Activated CD4-positive, alpha-beta T cell treated with anti-CD3 and anti-CD28 coated beads, Interleukin-2, amount 50 U/mL, for 24 hours (primary cell): Measurements from ENCODE around the gene UBA1.

Experiments
- DNase-seq, 2 donors: peaks; one replicate each; pipeline ENCODE4 v3.0.0-alpha.2; 2020; ENCODE audit warnings: low read depth in 1 of 2, low spot score in 1 of 2

The UBA1 gene

DNA sequence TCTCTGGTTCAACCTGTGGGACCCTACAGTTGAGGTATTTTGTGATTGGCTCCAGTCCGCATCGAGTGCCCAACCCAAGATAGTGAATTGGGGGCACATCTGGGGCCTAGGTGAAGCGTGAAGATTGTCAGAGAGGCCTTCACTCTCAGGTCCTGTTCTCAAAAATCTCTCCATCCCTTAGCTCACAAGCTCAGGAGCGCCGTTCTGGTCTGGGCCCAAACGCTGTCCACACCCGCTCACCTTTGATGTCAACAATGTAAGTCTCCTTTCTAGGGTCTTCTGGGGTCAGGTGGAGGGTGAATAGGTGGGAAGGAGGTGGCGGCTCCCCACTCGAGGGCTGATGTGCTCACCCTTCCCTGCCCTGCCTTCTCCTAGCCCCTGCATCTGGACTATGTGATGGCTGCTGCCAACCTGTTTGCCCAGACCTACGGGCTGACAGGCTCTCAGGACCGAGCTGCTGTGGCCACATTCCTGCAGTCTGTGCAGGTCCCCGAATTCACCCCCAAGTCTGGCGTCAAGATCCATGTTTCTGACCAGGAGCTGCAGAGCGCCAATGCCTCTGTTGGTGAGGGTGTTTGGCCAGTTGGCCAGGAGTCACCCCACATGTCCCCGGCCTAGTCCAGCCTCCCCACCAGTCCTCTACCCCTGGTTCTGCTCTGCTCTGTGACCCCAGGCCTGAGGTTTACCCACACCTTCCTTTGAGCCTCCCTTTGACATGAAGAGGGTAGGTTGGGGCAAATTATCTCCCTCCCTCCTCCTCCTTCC lies 17.2 kb downstream of the UBA1 start:
- DNase-seq, result no peak

DNA sequence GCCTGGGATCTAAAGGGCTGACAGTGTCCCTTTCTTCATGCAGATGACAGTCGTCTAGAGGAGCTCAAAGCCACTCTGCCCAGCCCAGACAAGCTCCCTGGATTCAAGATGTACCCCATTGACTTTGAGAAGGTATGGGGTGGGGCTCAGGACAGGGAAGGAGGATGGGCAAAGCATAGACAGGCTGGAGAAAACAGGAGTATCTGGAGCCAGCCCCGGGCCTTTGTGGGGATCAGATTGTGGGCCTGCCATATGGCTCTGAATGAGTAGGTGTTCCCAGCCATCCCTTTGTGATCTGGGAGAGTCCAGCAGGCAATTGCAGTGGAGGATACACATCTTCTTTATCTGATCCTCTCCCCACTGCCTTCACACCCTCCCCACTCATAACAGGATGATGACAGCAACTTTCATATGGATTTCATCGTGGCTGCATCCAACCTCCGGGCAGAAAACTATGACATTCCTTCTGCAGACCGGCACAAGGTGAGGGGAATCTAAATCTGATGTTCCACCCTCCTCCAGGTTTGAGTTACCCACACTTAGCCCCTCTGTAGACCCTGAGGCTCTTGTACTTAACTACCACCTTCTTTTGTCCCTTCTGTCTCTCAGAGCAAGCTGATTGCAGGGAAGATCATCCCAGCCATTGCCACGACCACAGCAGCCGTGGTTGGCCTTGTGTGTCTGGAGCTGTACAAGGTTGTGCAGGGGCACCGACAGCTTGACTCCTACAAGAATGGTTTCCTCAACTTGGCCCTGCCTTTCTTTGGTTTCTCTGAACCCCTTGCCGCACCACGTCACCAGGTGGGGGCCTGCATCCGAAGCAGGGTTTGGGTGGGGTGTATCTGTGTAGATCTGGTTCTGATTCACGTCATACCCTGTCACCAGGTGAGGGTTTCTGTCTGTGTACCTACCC lies 19.0 kb downstream of the UBA1 start:
- DNase-seq, result no peak

- DNase-seq, result no peak
These were observed 20.9 kb downstream of the UBA1 start for GRCh38 chrX:47214435-47215077.

DNA sequence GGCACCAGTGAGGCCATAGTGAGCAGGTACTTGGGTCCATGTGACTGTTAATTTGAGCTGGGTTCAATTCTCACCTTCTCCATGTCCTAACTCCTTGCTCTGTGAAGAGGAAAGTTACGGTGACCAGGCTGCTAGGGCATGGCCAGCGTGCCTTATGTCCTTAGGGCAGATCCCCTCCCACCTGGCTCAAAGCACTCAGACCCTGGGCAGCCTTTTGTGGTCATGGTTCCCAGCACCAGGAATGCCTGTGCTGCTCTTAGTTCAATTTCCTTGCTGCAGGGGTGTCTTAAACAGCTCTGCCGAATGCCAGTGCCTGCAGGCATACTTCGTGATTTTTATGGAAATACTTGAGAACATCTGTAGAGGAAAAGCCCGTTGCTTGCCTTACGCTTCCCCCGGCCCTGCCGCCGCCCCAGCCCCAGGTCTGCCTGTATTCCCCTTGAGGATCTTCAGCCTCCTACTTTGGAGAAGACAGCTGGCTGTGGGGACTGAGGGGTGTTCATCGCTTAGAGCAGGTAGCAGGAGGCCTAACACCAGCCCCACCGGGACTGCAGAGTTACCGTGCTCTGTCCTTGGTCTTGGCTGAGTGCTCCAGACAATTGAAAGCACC lies 21.8 kb downstream of the UBA1 start:
- DNase-seq, result no peak

GRCh38 chrX:47216393-47216925 lies 22.8 kb downstream of the UBA1 start:
- no peak for DNase-seq

- no peak for DNase-seq
These were observed 23.7 kb downstream of the UBA1 start for GRCh38 chrX:47217121-47217851.

DNA sequence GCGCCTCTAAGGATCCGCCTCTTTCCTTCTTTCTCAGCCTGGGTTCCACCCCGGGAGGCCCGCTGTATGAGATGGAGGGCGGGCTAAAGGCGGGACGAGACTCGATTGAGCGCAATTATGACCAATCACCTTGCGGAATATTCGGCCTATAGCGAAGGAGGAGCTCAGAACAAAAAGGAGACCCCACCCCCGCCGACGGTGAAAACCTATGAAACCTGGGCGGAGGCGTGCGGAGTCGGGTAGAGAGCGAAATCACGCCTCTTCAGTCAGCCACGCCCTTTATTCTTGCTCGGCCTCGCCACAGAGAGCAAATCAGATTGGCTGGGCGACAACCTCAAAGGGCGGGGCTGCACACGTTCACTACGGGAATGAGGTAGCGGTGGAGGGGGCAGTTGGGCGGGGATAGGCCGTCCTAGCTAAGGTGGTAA lies 24.2 kb downstream of the UBA1 start:
- peak; percentile 76 to 91 for DNase-seq

DNA sequence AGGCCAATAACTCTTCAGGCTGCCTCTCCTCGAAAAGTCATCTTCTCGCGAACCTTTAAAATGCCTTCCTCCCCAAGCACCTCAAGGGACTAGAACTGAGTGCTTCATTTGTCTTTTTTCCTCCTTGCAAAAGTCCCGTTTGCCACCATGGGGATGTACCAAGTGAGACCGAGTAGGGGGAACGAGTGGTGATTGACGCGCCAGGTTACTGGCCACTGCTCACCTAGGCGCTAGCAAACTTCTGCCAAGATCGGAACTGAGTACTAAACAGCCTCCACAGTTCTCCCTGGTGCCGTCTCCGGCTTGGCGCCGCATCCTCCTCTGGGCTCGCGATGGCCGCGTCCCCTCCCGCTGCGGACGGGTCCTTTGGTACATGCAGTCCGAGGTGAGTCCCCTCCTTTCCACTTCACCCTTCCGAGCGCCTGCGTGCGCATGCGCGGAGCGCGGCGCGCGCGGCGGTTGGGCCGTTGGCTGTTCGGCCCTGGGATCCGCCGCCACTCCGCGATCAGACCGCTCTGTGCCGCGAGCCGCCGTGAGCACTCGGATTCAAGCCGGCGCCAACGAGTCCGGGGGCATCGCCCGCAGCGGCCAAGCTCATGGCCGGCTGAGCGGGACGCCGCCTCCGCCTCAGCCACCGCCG lies 24.8 kb downstream of the UBA1 start, which contains the start of gene CDK16:
Gene CDK16 (plus strand): TSS at position 402 of the 640 bp plus-strand sequence. CDS start 4,877 bp downstream, outside the sequence.
- peak; percentile 45 to 64 for DNase-seq

GRCh38 chrX:47218920-47219815 lies 25.5 kb downstream of the UBA1 start:
- DNase-seq, result peak; percentile 11 to 23

- DNase-seq, result no peak
These were observed 28.1 kb downstream of the UBA1 start for GRCh38 chrX:47221756-47222155.

- no peak for DNase-seq
These were observed 29.2 kb downstream of the UBA1 start for GRCh38 chrX:47222751-47223350.

GRCh38 chrX:47223476-47224250 lies 30.0 kb downstream of the UBA1 start:
- DNase-seq, result no peak

GRCh38 chrX:47224266-47224895 lies 30.8 kb downstream of the UBA1 start:
- no peak for DNase-seq

- no peak for DNase-seq
These were observed 31.3 kb downstream of the UBA1 start for GRCh38 chrX:47224896-47225290.

DNA sequence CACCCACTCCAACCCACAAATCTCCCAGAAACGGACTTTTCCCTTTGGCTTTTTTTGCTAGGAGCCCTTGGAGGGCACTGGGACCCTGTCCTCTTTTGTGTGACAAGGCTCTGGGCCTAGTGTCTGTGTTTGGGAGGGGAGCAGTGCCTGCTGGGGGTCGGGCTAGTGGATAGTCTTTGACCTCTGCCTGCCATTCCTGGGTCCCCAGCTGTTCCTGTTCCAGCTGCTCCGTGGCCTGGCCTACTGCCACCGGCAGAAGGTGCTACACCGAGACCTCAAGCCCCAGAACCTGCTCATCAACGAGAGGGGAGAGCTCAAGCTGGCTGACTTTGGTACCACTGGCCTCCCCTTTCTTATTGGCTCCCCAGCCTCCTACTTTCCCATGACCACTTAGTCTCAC lies 32.4 kb downstream of the UBA1 start:
- DNase-seq, result no peak

DNA sequence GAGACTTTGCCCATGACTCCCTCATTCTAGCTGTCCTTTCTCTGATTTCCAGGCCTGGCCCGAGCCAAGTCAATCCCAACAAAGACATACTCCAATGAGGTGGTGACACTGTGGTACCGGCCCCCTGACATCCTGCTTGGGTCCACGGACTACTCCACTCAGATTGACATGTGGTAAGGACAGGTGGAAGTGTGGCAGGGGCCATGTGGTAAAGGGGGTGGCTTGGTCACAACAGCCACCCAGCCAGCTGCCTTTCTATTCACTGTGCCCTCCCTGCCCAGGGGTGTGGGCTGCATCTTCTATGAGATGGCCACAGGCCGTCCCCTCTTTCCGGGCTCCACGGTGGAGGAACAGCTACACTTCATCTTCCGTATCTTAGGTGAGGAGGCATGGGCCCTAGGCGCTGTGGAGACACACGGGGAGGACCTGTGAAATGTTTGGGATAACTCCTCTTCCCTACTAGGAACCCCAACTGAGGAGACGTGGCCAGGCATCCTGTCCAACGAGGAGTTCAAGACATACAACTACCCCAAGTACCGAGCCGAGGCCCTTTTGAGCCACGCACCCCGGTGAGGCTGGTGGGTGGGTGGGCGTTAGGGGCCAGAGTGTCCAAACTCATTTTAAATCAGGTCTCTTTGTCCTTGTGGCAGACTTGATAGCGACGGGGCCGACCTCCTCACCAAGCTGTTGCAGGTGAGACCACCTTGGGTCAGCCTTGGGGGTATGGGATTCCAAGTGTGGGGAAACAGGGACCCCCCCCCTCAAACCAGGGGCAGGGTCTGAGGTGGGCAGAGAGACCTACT lies 33.1 kb downstream of the UBA1 start:
- no peak for DNase-seq

DNA sequence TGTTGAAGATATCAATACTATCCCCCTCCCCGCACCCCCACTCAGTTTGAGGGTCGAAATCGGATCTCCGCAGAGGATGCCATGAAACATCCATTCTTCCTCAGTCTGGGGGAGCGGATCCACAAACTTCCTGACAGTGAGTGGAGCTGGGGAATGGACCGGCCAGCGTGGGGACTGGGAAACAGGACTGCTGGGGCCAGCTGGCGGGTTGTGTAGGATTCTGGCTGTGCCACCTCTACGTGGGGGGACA lies 33.6 kb downstream of the UBA1 start:
- DNase-seq, result no peak
